ENCODE data around the gene FANK1. TPM values are rescaled to one million over a fixed set of nuclear protein-coding genes. Genes with fewer than 3 reads are reported as not detected.

The FANK1 gene
- total RNA-seq, 1 experiment from 2014 or later, result 2.5 TPM

- no peaks in the 10 kb centered on the region for H3K27me3 Mint-ChIP-seq (ENCODE audit: insufficient read depth, unreplicated experiment)
- no peak overlapping the region for H3K4me3 Mint-ChIP-seq (ENCODE audit: unreplicated experiment)
- H3K27ac Mint-ChIP-seq (ENCODE audit: low read depth, unreplicated experiment), result no peak overlapping the region
- TF ChIP-seq CTCF (IDR thresholded peaks at IDR 0.05; ENCODE audit: unreplicated experiment), result no peak
- intact Hi-C loops (cut with micrococcal nuclease), result no loop called here
- ChIA-PET CTCF (interaction anchor here (0.6 to 0.7 kb wide), 2 partner anchors 20 to 28 kb away, joined by 3 to 6 read pairs; no protein-coding TSS in a partner anchor), POLR2A (no interaction called here)
- H3K36me3 Mint-ChIP-seq (ENCODE audit: insufficient read depth, unreplicated experiment), result no peaks in the 10 kb centered on the region
- H3K9me3 Mint-ChIP-seq (ENCODE audit: unreplicated experiment), result no peaks in the 10 kb centered on the region
- DNase-seq (ENCODE audit: unreplicated experiment), result no peak
- H3K4me1 Mint-ChIP-seq (ENCODE audit: insufficient read depth, unreplicated experiment), result peaks cover 4% of the 10 kb centered on the region
- no TSS peak for BruUV-seq (replicated peaks)
These were observed 33.3 kb downstream of the FANK1 start for GRCh38 chr10:125929618-125930017.

- BruUV-seq (replicated peaks), result no TSS peak
- Mint-ChIP-seq H3K27ac (ENCODE audit: low read depth, unreplicated experiment) (no peak overlapping the region), H3K4me3 (ENCODE audit: unreplicated experiment) (no peak overlapping the region), H3K4me1 (ENCODE audit: insufficient read depth, unreplicated experiment) (peaks cover 4% of the 10 kb centered on the region), H3K9me3 (ENCODE audit: unreplicated experiment) (no peaks in the 10 kb centered on the region), H3K27me3 (ENCODE audit: insufficient read depth, unreplicated experiment) (no peaks in the 10 kb centered on the region), H3K36me3 (ENCODE audit: insufficient read depth, unreplicated experiment) (no peaks in the 10 kb centered on the region)
- DNase-seq (ENCODE audit: unreplicated experiment), result no peak
- ChIA-PET CTCF (interaction anchor here (0.6 to 4.3 kb wide), 29 partner anchors 9 to 1920 kb away, joined by 3 to 37 read pairs (median 4); no protein-coding TSS in a partner anchor), POLR2A (interaction anchor here (1.1 kb wide), 1 partner anchor 22 kb away, joined by 3 read pairs; no protein-coding TSS in a partner anchor)
- TF ChIP-seq CTCF (IDR thresholded peaks at IDR 0.05; ENCODE audit: unreplicated experiment), result no peak
- intact Hi-C loops (cut with micrococcal nuclease), result loop anchor here (1.0 to 2.0 kb wide), 6 partner anchors 49 to 816 kb away; no protein-coding TSS in a partner anchor
These were observed 37.3 kb downstream of the FANK1 start for GRCh38 chr10:125933693-125934092.

GRCh38 chr10:125936331-125936730 is 40.0 kb downstream of the FANK1 start:
- H3K27ac Mint-ChIP-seq (ENCODE audit: low read depth, unreplicated experiment), result no peak overlapping the region
- H3K4me1 Mint-ChIP-seq (ENCODE audit: insufficient read depth, unreplicated experiment), result peaks cover 4% of the 10 kb centered on the region
- POLR2A ChIA-PET, result interaction anchor here (0.5 kb wide), 1 partner anchor 1825 kb away, joined by 3 read pairs; no protein-coding TSS in a partner anchor
- CTCF ChIA-PET, result interaction anchor here (0.6 to 4.3 kb wide), 5 partner anchors 47 to 1918 kb away, joined by 3 to 29 read pairs (median 5); no protein-coding TSS in a partner anchor
- H3K9me3 Mint-ChIP-seq (ENCODE audit: unreplicated experiment), result no peaks in the 10 kb centered on the region
- DNase-seq (ENCODE audit: unreplicated experiment), result no peak
- BruUV-seq (replicated peaks), result no TSS peak
- no peaks in the 10 kb centered on the region for H3K36me3 Mint-ChIP-seq (ENCODE audit: insufficient read depth, unreplicated experiment)
- intact Hi-C loops (cut with micrococcal nuclease), result no loop called here
- no peak overlapping the region for H3K4me3 Mint-ChIP-seq (ENCODE audit: unreplicated experiment)
- no peaks in the 10 kb centered on the region for H3K27me3 Mint-ChIP-seq (ENCODE audit: insufficient read depth, unreplicated experiment)
- no peak for TF ChIP-seq CTCF (IDR thresholded peaks at IDR 0.05; ENCODE audit: unreplicated experiment)

- no peaks in the 10 kb centered on the region for H3K4me1 Mint-ChIP-seq (ENCODE audit: insufficient read depth, unreplicated experiment)
- DNase-seq (ENCODE audit: unreplicated experiment), result no peak
- intact Hi-C loops (cut with micrococcal nuclease), result no loop called here
- POLR2A ChIA-PET, result no interaction called here
- no peaks in the 10 kb centered on the region for H3K9me3 Mint-ChIP-seq (ENCODE audit: unreplicated experiment)
- no peak overlapping the region for H3K27ac Mint-ChIP-seq (ENCODE audit: low read depth, unreplicated experiment)
- no peaks in the 10 kb centered on the region for H3K27me3 Mint-ChIP-seq (ENCODE audit: insufficient read depth, unreplicated experiment)
- H3K4me3 Mint-ChIP-seq (ENCODE audit: unreplicated experiment), result no peak overlapping the region
- TF ChIP-seq CTCF (IDR thresholded peaks at IDR 0.05; ENCODE audit: unreplicated experiment), result no peak
- no peaks in the 10 kb centered on the region for H3K36me3 Mint-ChIP-seq (ENCODE audit: insufficient read depth, unreplicated experiment)
- CTCF ChIA-PET, result no interaction called here
- BruUV-seq (replicated peaks), result no TSS peak
These were observed 44.2 kb downstream of the FANK1 start for GRCh38 chr10:125940515-125940914.
